ENCODE measurements around the gene VPS13D. TPM values are rescaled to one million over a fixed set of nuclear protein-coding genes. Genes with fewer than 3 reads are reported as not detected.

VPS13D gene
- total and polyA plus RNA-seq, 10 donors = 10.1 to 108 (median 86.3) TPM

DNA sequence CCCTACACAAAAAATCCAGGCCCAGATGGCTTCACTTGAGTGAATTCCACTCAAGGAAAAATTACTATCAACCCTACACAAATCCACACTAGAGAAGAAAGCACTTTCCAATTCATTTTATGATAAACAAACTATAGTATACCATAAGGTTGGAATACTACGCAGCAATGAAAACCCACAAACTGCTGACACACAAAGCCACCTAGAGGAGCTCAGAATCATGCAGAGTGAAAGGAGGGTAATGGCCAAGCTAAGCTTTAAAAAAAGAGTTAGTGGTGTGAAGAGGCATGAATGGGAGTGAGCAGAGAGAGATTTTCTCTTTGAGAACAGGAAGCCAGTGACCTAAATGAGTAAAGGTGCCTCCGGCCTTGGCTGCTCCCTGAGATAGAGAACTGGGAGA lies 294.4 kb downstream of the VPS13D start:
- no peak overlapping the region for H3K27ac ChIP-seq
- H3K36me3 ChIP-seq = no peaks in the 10 kb centered on the region
- intact Hi-C loops (cut with DNase I; ENCODE audit: low total_unique reads) = loop anchor here (10.0 kb wide), 1 partner anchor 71 kb away; no protein-coding TSS in a partner anchor
- no peaks in the 10 kb centered on the region for H3K27me3 ChIP-seq (replicated peaks in 1 of 7)
- TF ChIP-seq POLR2A (IDR thresholded peaks at IDR 0.05) (no peak), POLR2AphosphoS5 (IDR thresholded peaks at IDR 0.05) (no peak)
- TF ChIP-seq, protein P1, sequence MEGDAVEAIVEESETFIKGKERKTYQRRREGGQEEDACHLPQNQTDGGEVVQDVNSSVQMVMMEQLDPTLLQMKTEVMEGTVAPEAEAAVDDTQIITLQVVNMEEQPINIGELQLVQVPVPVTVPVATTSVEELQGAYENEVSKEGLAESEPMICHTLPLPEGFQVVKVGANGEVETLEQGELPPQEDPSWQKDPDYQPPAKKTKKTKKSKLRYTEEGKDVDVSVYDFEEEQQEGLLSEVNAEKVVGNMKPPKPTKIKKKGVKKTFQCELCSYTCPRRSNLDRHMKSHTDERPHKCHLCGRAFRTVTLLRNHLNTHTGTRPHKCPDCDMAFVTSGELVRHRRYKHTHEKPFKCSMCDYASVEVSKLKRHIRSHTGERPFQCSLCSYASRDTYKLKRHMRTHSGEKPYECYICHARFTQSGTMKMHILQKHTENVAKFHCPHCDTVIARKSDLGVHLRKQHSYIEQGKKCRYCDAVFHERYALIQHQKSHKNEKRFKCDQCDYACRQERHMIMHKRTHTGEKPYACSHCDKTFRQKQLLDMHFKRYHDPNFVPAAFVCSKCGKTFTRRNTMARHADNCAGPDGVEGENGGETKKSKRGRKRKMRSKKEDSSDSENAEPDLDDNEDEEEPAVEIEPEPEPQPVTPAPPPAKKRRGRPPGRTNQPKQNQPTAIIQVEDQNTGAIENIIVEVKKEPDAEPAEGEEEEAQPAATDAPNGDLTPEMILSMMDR (IDR thresholded peaks at IDR 0.05 in 8 of 11, conservative IDR thresholded peaks at IDR 0.05 in 3 of 11) = no peak
- no peak overlapping the region for H3K4me3 ChIP-seq
- WGBS, 5 donors = 93 to 98% (median 94%) methylated on average over 2 of the region's 2 CpGs
- H3K4me1 ChIP-seq = peaks cover 0 to 27% (median 9%) of the 10 kb centered on the region in 6 donors
- no peak for DNase-seq
- no peaks in the 10 kb centered on the region for H3K9me3 ChIP-seq

- peak overlapping the region in 3 of 8 donors; percentile 32 to 43 (median 42) for H3K27ac ChIP-seq
- no peaks in the 10 kb centered on the region for H3K27me3 ChIP-seq (replicated peaks in 1 of 7)
- intact Hi-C loops (cut with DNase I; ENCODE audit: low total_unique reads) = loop anchor here (10.0 kb wide), 1 partner anchor 69 kb away; no protein-coding TSS in a partner anchor
- no peak overlapping the region for H3K4me3 ChIP-seq
- no peaks in the 10 kb centered on the region for H3K9me3 ChIP-seq
- peaks cover 0 to 32% (median 11%) of the 10 kb centered on the region in 6 donors for H3K4me1 ChIP-seq
- DNase-seq = peak; percentile 47
- TF ChIP-seq POLR2AphosphoS5 (IDR thresholded peaks at IDR 0.05) = peak in 2 of 3 donors; percentile 50 to 61
- TF ChIP-seq POLR2A (IDR thresholded peaks at IDR 0.05) = no peak
- TF ChIP-seq, protein P1 (IDR thresholded peaks at IDR 0.05 in 8 of 11, conservative IDR thresholded peaks at IDR 0.05 in 3 of 11) = no peak
- H3K36me3 ChIP-seq = no peaks in the 10 kb centered on the region
- WGBS, 5 donors = 71 to 78% (median 74%) methylated on average over 12 to 13 of the region's 13 CpGs
These were observed 295.7 kb downstream of the VPS13D start for GRCh38 chr1:12525311-12526181.

DNA sequence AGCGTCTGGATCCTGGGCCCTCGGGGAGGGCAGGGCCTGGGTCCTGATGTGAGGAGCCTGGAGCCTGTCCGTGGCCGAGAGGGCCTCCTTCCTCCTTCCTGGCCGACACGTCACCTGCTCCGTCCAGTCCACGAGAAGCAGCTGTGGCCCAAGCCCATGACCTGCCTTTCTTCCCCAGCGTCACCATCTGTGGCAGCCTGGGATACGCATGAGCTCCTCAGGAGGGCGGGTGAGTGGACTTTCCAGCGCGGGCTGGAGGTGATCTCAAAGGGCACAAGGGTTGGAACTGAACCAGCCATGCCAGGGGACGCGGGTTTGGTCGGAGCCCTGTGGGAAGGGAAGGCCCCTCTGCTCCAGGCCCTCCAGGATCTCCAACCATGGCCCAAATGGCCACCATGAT lies 297.7 kb downstream of the VPS13D start:
- H3K36me3 ChIP-seq = no peaks in the 10 kb centered on the region
- intact Hi-C loops (cut with DNase I; ENCODE audit: low total_unique reads) = loop anchor here (10.0 kb wide), 1 partner anchor 67 kb away; no protein-coding TSS in a partner anchor
- H3K4me1 ChIP-seq = peaks cover 0 to 32% (median 11%) of the 10 kb centered on the region in 6 donors
- H3K9me3 ChIP-seq = no peaks in the 10 kb centered on the region
- WGBS, 5 donors = 89 to 96% (median 95%) methylated on average over 10 to 16 of the region's 16 CpGs
- TF ChIP-seq POLR2AphosphoS5 (IDR thresholded peaks at IDR 0.05) (no peak), POLR2A (IDR thresholded peaks at IDR 0.05) (no peak)
- TF ChIP-seq, protein P1 (IDR thresholded peaks at IDR 0.05 in 8 of 11, conservative IDR thresholded peaks at IDR 0.05 in 3 of 11) = no peak
- H3K27ac ChIP-seq = no peak overlapping the region
- no peak overlapping the region for H3K4me3 ChIP-seq
- H3K27me3 ChIP-seq (replicated peaks in 1 of 7) = no peaks in the 10 kb centered on the region
- no peak for DNase-seq
